HG02763 (cell line): ENCODE measurements around the gene TFCP2.
A peak's percentile ranks its signal among the peaks of the same experiment; 100 is the strongest.
"Not testable (repeated sequence)": the region's sequence is repeated elsewhere in the genome, so short reads cannot be mapped to it uniquely, and the experiment has no call there.

Experiments used
- ATAC-seq: cut with Tn5 transposase; IDR thresholded peaks from one replicate; pipeline ENCODE4 v1.9.1; 2021; ENCODE audit warnings: mild to moderate bottlenecking, moderate library complexity; ENCODE audit not compliant: unreplicated experiment

Gene TFCP2

GRCh38 chr12:51172515-51173431 lies at the start of gene TFCP2:
Gene TFCP2, minus strand, starts transcription at chr12:51173135. Its CDS starts 713 bp downstream, at chr12:51172422.
- peak; percentile 91 for ATAC-seq

GRCh38 chr12:51222461-51222860 lies 49.5 kb upstream of the TFCP2 start:
- ATAC-seq = no peak

DNA sequence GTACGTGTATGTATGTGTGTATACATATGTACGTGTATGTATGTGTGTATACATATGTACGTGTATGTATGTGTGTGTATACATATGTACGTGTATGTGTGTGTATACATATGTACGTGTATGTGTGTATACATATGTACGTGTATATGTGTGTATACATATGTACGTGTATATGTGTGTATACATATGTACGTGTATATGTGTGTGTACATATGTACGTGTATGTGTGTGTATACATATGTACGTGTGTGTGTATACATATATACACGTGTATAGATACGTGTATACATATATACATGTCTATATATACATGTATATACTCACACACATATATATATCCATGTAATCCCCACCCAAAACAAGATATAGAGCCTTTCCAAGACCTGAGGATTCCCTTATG lies 46.9 kb upstream of the TFCP2 start:
- not testable (repeated sequence) for ATAC-seq

GRCh38 chr12:51219322-51219721 lies 46.4 kb upstream of the TFCP2 start:
- ATAC-seq = no peak

DNA sequence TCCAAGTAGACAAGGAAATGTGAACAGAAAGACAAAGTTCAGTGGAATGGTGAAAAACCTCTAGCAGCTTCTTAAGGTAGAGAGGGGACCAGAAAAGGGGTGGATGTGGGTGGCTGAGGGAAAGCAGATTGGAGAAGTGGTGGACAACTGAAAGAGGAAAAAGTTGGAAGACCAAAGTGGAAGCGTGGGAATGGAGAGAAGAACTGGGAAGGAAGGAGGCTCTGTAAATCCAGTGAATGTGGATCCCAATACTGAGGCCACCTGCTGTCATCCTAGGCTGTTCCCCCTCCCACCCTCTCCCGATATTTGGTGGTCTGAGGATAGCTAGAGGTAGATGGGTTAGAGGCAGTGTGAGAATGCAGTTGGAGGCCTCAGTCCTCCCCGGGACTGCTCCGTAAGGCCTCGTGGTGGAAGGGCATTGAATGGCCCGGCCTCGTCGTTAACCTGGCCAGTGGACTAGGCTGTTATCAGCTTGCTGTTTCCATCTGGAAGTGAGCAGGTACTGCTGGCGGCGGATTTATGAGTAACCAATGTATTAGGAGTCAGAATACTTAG lies 45.7 kb upstream of the TFCP2 start:
- ATAC-seq = no peak

DNA sequence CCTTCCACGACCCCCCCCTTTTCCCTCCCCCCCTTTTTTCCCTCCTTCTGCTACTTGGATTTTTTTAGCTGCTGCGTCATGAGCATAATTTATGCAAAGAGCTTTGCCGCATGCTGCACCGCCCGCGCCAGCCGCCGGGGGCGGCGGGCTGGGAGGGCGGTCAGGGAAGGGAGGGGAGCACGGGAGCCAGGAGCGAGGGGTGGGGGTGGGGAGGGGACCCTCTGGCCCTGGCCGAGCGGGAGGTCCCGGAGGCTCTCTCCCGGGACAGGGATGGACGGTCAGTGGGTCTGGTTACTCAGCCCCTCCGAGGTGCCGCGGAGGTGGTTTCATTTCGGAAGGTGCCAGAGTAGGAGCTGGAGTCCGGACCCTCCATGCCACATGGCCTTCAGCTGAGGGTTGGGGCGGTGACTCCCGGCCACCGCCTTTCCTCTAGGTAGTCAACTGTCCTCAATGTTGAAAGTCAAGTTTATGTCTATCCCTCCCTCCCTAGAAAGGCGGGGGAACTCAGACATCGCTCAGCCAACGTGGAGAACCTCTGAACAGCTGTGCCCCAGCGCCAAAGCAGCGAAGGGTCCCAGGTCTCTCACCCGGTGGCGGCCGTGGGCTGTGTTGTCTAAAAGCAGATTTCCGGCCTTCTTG lies 45.2 kb upstream of the TFCP2 start, which contains the start of gene POU6F1:
Gene POU6F1 (minus strand): TSS at position 95 of the 639 bp plus-strand sequence. CDS start 11,226 bp downstream, outside the sequence.
- peak; percentile 66 for ATAC-seq

DNA sequence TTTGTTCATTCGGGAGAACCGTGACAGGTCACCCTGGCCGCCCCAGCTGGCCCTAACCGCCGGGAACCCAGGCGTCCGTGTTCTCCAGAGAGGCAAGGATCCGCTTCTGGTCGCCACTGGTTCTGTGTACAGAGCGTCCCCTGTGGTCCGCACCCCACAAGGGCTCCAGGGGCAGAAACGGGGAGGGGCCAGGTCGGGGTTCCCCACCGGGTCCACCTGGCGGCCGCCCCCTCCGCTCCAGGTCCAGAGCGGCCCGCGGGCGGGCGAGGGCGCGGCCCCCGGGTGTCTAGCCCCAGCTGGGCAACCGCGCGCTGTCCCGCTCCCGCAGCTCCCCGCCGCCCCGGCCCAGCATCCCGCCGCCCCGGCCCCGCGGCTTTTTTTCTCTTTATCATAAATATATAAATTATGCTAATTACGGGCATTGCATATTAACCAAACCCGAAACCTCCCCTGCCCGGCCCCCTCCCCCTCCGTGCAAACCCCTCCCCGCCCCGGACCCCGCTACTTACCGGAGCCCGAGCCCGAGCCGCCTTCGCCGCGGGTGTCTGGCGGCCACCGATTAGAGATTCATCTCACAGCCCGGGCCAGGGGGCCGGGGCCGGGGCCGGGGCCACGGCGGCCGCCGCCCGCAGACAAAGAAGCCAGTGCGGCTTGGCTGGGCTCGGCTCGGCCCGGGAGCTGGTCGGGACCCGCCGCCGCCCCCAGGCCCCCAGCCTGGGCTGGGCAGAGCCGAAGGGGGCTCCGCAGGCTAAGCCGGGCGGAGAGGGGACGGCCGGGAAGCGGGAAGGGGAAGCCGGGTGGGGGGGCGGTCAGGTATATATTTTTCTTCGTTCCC lies 44.4 kb upstream of the TFCP2 start:
- ATAC-seq = peak; percentile 41

GRCh38 chr12:51216642-51217041 lies 43.7 kb upstream of the TFCP2 start:
- no peak for ATAC-seq

GRCh38 chr12:51214895-51215294 lies 42.0 kb upstream of the TFCP2 start:
- no peak for ATAC-seq

DNA sequence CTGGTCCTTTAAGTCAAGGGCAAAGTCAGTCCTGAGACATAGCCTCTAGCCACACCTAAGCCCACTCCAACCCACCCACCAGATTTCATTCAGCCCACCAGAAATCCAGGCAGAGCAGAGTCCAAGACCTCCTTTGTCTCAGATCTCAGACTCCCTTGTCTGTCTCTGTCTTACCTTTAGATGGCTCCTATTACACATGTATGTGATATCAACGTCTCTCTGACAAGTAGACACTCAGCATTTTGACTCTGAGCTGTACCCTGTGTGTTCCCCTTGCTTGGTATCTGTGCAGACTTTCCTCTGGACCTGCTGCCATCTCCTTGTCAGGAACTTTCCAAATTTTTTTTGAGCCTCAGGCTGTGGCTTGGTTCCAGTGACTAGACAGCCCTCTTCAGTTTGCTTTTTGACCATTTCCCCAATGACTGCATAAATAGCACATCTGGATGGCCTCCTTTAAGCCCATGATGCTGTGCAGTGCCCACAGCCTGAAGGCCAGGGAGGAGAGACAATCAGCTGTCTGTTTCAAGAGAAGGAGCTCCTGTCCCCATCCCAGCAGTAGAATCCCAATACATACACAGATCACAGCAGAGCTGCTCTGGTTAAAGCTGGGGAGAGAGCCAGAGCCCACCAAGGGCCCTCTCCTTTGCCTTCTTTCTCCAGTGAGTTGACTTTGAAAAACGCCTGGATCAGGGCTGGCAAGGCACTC lies 37.9 kb upstream of the TFCP2 start:
- no peak for ATAC-seq

DNA sequence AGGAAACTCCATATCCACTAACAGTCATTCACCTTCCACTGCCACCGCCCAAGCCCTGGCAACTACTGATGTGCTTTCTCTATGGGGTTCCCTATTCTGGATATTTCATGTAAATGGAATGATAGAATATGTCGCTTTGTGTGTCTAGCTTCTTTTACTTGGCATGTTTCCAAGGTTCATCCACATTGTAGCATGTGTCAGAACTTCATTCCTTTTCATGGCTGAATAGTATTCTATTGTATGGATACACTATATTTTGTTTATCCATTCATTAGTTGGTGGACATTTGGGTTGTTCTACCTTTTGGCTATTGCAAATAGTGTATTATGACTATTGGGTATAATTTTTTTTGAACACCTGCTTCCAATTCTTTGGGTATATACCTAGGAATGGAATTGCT lies 36.3 kb upstream of the TFCP2 start:
- ATAC-seq = no peak

GRCh38 chr12:51208016-51208660 lies 35.2 kb upstream of the TFCP2 start:
- no peak for ATAC-seq

DNA sequence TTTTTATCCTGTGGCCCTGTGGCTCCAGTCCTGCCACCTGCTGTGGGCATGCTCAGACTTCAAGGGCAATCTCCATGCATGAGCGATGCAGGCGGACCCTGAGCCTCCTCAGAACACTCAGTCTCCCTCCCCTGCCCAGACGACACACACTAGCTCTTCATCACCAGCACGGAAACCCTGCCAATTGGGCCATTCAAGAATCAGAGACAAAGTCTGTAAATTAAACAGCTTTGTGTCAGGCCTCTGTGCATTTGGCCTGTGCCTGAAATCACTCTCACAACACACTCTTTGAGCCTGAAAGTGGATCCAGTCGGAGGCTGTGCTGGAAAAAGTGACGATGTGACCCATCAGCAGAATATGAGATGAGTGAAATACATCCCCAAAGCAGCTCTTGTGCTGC lies 32.4 kb upstream of the TFCP2 start:
- no peak for ATAC-seq

GRCh38 chr12:51202718-51203117 lies 29.8 kb upstream of the TFCP2 start:
- ATAC-seq = no peak

- ATAC-seq = no peak
Observed at GRCh38 chr12:51200806-51201205, 27.9 kb upstream of the TFCP2 start.

DNA sequence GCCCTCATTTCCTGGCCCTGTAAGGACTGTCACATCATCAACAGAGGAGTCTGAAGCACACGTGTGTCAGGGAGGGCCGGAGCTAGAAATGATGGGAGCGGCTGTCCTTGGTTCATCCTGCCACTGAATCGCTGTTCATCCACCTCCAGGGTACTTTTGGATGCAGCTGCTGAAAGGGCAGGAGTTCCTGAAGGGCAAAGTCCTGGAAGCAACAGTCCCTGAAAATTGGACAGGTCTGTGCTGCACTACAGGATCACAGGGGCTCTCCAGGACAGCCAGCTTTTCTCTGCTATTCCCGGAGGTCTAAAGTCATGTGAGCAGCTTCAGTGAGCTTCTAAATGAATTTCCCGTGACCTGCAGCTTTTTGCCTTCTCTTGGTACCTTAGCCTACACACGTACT lies 27.2 kb upstream of the TFCP2 start:
- ATAC-seq = no peak

DNA sequence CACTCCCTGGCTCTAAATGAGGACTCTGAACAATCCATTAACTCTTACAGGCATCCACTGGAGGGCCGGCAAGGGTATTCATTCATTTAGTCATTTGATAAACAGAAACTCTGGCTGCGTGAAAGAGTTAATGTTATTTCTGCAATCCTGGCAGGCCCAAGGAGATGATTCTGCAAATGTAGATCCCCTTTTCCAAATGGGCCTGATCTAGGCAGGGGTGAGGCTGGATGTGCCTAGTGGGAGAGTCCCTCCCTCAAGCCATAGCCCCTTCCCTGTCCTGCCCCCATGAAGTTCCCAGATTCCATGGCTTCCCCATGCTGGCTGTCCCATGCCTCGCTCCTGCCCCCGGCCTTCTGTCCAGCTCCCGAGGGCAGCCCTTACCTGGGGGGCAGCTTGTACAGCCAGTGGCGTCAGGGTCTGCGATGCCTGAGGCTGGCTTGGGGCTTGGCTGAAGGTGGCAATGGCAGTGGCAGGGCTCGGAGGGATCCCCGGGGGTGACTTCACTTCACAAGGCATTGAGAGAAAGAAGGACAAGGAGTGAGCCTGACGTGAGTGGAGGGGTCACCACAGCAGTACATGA lies 26.5 kb upstream of the TFCP2 start:
- ATAC-seq = no peak

DNA sequence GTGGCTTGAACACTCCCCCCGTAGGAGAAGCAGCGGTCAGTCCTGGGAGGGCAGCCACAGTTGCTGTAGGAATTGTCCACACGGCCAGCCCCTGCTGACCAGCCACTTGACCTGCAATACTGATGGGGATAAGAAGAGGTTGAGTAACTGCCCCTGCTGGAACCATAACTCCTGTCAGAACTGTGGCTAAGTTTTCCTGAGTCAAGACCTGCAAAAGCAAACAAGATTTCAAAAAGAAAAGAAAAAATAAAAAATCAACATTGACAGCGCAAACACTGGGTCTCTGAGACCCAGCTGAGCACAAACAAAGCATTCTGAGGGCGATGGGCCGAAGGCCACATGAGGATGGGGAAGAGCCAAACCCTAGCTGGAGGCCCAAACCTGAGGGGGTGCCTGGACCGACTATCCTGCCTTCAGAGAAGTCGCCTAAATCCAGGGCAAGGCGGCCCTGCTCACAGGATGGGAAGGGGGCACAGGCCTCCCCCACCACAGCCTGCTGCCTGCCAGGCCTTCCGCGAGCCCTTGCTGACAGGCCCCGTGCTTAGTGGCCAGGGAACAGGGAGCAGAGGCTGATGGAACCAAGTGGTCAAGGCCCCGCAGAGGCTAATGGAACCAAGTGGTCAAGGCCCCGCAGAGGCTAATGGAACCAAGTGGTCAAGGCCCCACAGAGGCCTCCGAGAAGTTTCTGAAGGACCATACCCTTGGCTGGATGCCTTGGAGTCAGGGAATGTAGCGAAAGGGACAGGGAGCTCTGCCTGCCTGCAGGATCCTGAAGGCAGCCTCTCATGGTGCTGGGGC lies 25.8 kb upstream of the TFCP2 start:
- ATAC-seq = no peak
